ENCODE results near the gene LENEP. TPM values are rescaled to one million over a fixed set of nuclear protein-coding genes. Genes with fewer than 3 reads are reported as not detected.
A peak's percentile ranks its signal among the peaks of the same experiment; 100 is the strongest.

LENEP gene
- total and polyA plus RNA-seq, 2 of the 8 experiments (the other 6 are each of a cell fraction or from before 2014, with no cell fraction given): 1.3 TPM; not detected in 1

- peaks cover 15% of the 10 kb centered on the region for H3K79me1 ChIP-seq (ENCODE audit: low read depth, low read length)
- peaks cover 0 to 17% of the 10 kb centered on the region in 2 experiments for H4K20me1 ChIP-seq (replicated peaks in 1 of 2; ENCODE audit: control insufficient read depth in 1 of 2, insufficient read depth in 2 of 2, low read length in 2 of 2)
- peak overlapping the region; percentile 100 for H2BK12ac ChIP-seq (ENCODE audit: low read depth, low read length)
- peak overlapping the region; percentile 53; the same call in 1 of the 2 replicates for H4K8ac ChIP-seq (ENCODE audit: extremely low read depth, insufficient read depth, low read length)
- peak overlapping the region in 2 of 4 experiments; percentile 19 to 26; a peak in 3 of 7 replicates for H3K9ac ChIP-seq (replicated peaks in 1 of 4; ENCODE audit: extremely low read depth in 1 of 4, low read depth in 3 of 4, low read length in 3 of 4)
- 36% methylated on average over 5 of the region's 5 CpGs; no CpG with 5 or more reads in 1 of the 2 experiments for WGBS, 2 experiments (ENCODE audit: extremely low coverage in 1 of 2, insufficient coverage in 1 of 2, insufficient read length in 1 of 2, insufficient replicate concordance in 2 of 2, low coverage in 1 of 2, low lambda C conversion rate in 2 of 2, missing lambda C conversion rate in 1 of 2)
- peak overlapping the region; percentile 45 to 99 (median 90) for H3K4me3 ChIP-seq (ENCODE audit: extremely low read depth in 1 of 4, insufficient read depth in 2 of 4, low read depth in 3 of 4, low read length in 4 of 4)
- H2AFZ ChIP-seq (ENCODE audit: low read length): no peak overlapping the region
- ChIA-PET POLR2A (ENCODE audit: partially characterized antibody) (interaction anchor here (1.0 to 42.8 kb wide), 7 partner anchors 11 to 125 kb away, joined by 3 to 702 read pairs (median 4); partner anchors contain the start of genes CKS1B, FLAD1, LENEP and PBXIP1), CTCF (ENCODE audit: partially characterized antibody) (interaction anchor here (1.2 to 14.0 kb wide), 9 partner anchors 8 to 202 kb away, joined by 3 to 258 read pairs (median 4); partner anchors contain the start of genes FLAD1 and LENEP)
- peak overlapping the region; percentile 57 for H3K4ac ChIP-seq (replicated peaks; ENCODE audit: insufficient read length, low read depth, low read length)
- H3K14ac ChIP-seq (ENCODE audit: insufficient read length): no peak overlapping the region
- peaks cover 6 to 33% (median 23%) of the 10 kb centered on the region in 4 experiments for H3K4me1 ChIP-seq (replicated peaks in 1 of 4; ENCODE audit: control insufficient read depth in 3 of 4, insufficient read depth in 4 of 4, low read length in 3 of 4)
- no peak overlapping the region for H3K23ac ChIP-seq (ENCODE audit: insufficient read length)
- H3K79me2 ChIP-seq (ENCODE audit: control insufficient read depth in 1 of 2, insufficient read depth in 2 of 2, low read length in 2 of 2): peaks cover 0 to 53% of the 10 kb centered on the region in 2 experiments; a peak in 3 of 4 replicates
- H3K27ac ChIP-seq (ENCODE audit: low read depth, low read length): 0 out of 2 replicates have a peak overlapping the region, but pooled peaks have one; percentile 21
- peak overlapping the region; percentile 100 for H2BK20ac ChIP-seq (ENCODE audit: low read length)
- peak overlapping the region; percentile 99 for H2BK15ac ChIP-seq (ENCODE audit: low read length)
- peak overlapping the region; percentile 63 for H3K56ac ChIP-seq (replicated peaks; ENCODE audit: insufficient read length, low read depth, low read length)
- H2AK5ac ChIP-seq (ENCODE audit: low read depth, low read length): peak overlapping the region; percentile 97
- peaks cover 0 to 2% (median 0%) of the 10 kb centered on the region in 4 experiments; a peak in 2 of 8 replicates for H3K36me3 ChIP-seq (ENCODE audit: control insufficient read depth in 2 of 4, insufficient read depth in 4 of 4, low read length in 3 of 4)
- no peak for TF ChIP-seq CBX8 (IDR thresholded peaks at IDR 0.05; ENCODE audit: borderline replicate concordance, low read depth, low read length)
- TF ChIP-seq CREB1 (IDR thresholded peaks at IDR 0.05): no peak
- no peak for TF ChIP-seq KDM1A (IDR thresholded peaks at IDR 0.05; ENCODE audit: borderline replicate concordance, low read length)
- 0 out of 2 replicates have a peak, but pooled peaks have one; percentile 28 for TF ChIP-seq SP1 (IDR thresholded peaks at IDR 0.05; ENCODE audit: low read depth, low read length)
- no peak for TF ChIP-seq HDAC6 (IDR thresholded peaks at IDR 0.05; ENCODE audit: low read depth, low read length)
- TF ChIP-seq ASH2L (IDR thresholded peaks at IDR 0.05; ENCODE audit: low read length): peak; percentile 40
- DNase-seq (ENCODE audit: low read depth in 1 of 2, low spot score in 2 of 2): no peak
- peak overlapping the region; percentile 98; the same call in 1 of the 2 replicates for H3K18ac ChIP-seq (ENCODE audit: extremely low read depth, low read length)
- peak overlapping the region; percentile 71 for H2BK120ac ChIP-seq (replicated peaks; ENCODE audit: low read depth, low read length)
- peak overlapping the region; percentile 79 to 93 for H3K4me2 ChIP-seq (ENCODE audit: insufficient read depth in 1 of 2, low read depth in 2 of 2, low read length in 2 of 2)
- FAIRE-seq: no peak
- no peaks in the 10 kb centered on the region for H3K9me3 ChIP-seq (ENCODE audit: insufficient read depth in 2 of 2, low read depth in 1 of 2, low read length in 1 of 2)
- H3K27me3 ChIP-seq (replicated peaks in 1 of 4; ENCODE audit: control insufficient read depth in 3 of 4, extremely low read depth in 1 of 4, insufficient read depth in 3 of 4, low read length in 3 of 4): no peaks in the 10 kb centered on the region
- peak overlapping the region; percentile 55 for H4K5ac ChIP-seq (ENCODE audit: insufficient read length, low read depth, low read length)
- H4K91ac ChIP-seq (replicated peaks; ENCODE audit: insufficient read length, low read length): peak overlapping the region; percentile 63
- H3K23me2 ChIP-seq (ENCODE audit: low read depth, low read length): peaks cover 18% of the 10 kb centered on the region; the same call in 1 of the 2 replicates
- peak overlapping the region; percentile 99 for H2BK5ac ChIP-seq (ENCODE audit: low read depth, low read length)
These were observed 11.1 kb downstream of the LENEP start for GRCh38 chr1:155004352-155005075.
